CD4-positive, alpha-beta memory T cell (primary cell): ENCODE data around the gene PDE6B. TPM values are rescaled to one million over a fixed set of nuclear protein-coding genes. Genes with fewer than 3 reads are reported as not detected.
"Not testable (repeated sequence)": the region's sequence is repeated elsewhere in the genome, so short reads cannot be mapped to it uniquely, and the experiment has no call there.

ENCODE experiments used
- CTCF ChIA-PET: fragments of 350-600 bp; sonication (Branson Sonifier 250); formaldehyde crosslinking; loops from one replicate; lab custom pipeline; 2021; ENCODE audit warnings: inconsistent platforms; ENCODE audit not compliant: partially characterized antibody; lab: Charles Lee
- POLR2A ChIA-PET: fragments of 350-600 bp; sonication (Branson Sonifier 250); formaldehyde crosslinking; loops from one replicate; lab custom pipeline; 2021; ENCODE audit not compliant: partially characterized antibody; lab: Charles Lee
- DNase-seq, 5 donors: peaks; one replicate each; pipeline versions ENCODE4 v3.0.0 to v3.0.0-alpha.2; 2020 to 2022; ENCODE audit warnings: mixed read lengths in 1 of 5
- H3K27ac ChIP-seq: one replicate; pipeline ENCODE4 v1.7.0; 2013; ENCODE audit warnings: low read depth, low read length
- H3K27me3 ChIP-seq: 2 replicates; pipeline ENCODE4 v1.7.0; 2013; ENCODE audit warnings: mild to moderate bottlenecking, low read length, moderate library complexity; ENCODE audit not compliant: insufficient read depth
- H3K36me3 ChIP-seq: 2 replicates; pipeline ENCODE4 v1.7.0; 2013; ENCODE audit warnings: mild to moderate bottlenecking, low read length, moderate library complexity; ENCODE audit not compliant: insufficient read depth
- H3K4me1 ChIP-seq: 2 replicates; pipeline ENCODE4 v1.7.0; 2013; ENCODE audit warnings: mild to moderate bottlenecking, low read length, moderate library complexity; ENCODE audit not compliant: insufficient read depth
- H3K4me3 ChIP-seq, 2 donors: one replicate each; pipeline ENCODE4 v1.7.0; 2013; ENCODE audit warnings: low read length in 2 of 2, mild to moderate bottlenecking in 1 of 2
- H3K9me3 ChIP-seq, 2 donors: one replicate each; pipeline ENCODE4 v1.7.0; 2013; ENCODE audit warnings: low read length in 2 of 2, control low read depth in 1 of 2; ENCODE audit not compliant: control insufficient read depth in 1 of 2
- H3K27ac Mint-ChIP-seq, 7 donors: one replicate each; pipeline ENCODE4 v1.8.0; 2020 to 2021; ENCODE audit warnings: mixed read lengths in 7 of 7, mild to moderate bottlenecking in 6 of 7, inconsistent platforms in 3 of 7, moderate library complexity in 3 of 7
- H3K27me3 Mint-ChIP-seq, 2 donors: one replicate each; pipeline ENCODE4 v1.8.0; 2020 to 2021; ENCODE audit warnings: mixed read lengths in 2 of 2
- H3K36me3 Mint-ChIP-seq, 2 donors: one replicate each; pipeline ENCODE4 v1.8.0; 2020 to 2021; ENCODE audit warnings: mixed read lengths in 2 of 2, inconsistent platforms in 1 of 2, mild to moderate bottlenecking in 1 of 2
- H3K4me1 Mint-ChIP-seq, 4 donors: one replicate each; pipeline ENCODE4 v1.8.0; 2020 to 2021; ENCODE audit warnings: mixed read lengths in 4 of 4, mild to moderate bottlenecking in 1 of 4
- H3K4me3 Mint-ChIP-seq, 8 donors: one replicate each; pipeline ENCODE4 v1.8.0; 2020 to 2021; ENCODE audit warnings: mixed read lengths in 8 of 8, mild to moderate bottlenecking in 7 of 8, moderate library complexity in 6 of 8, inconsistent platforms in 3 of 8
- H3K9me3 Mint-ChIP-seq, 8 donors: one replicate each; pipeline ENCODE4 v1.8.0; 2020 to 2021; ENCODE audit warnings: mixed read lengths in 8 of 8, mild to moderate bottlenecking in 5 of 8, inconsistent platforms in 3 of 8, moderate library complexity in 1 of 8
- intact Hi-C: fragments of 100-400 bp; cut with micrococcal nuclease; formaldehyde crosslinking; loops from one replicate; pipeline ENCODE4 v1.15.1; 2023
- polyA plus RNA-seq, 2 donors: library from polyadenylated mRNA; unstranded; fragments of 300-500 nt; fragmentation: Illumina TruSeq; gene quantifications; one replicate each; pipeline ENCODE4 v1.2.3, GENCODE V29; 2021
- total RNA-seq, 2 experiments: library from RNA; stranded (reverse); gene quantifications; one replicate each; pipeline ENCODE4 v1.2.3, GENCODE V29; 2021

Gene PDE6B
- total and polyA plus RNA-seq, 4 experiments from 2014 or later = 15.3 to 17.6 (median 15.7) TPM

- Mint-ChIP-seq H3K9me3 (peaks cover 0 to 38% (median 16%) of the 10 kb centered on the region in 8 donors), H3K4me3 (no peak overlapping the region), H3K4me1 (no peaks in the 10 kb centered on the region), H3K36me3 (peaks cover 0 to 5% of the 10 kb centered on the region in 2 donors), H3K27ac (no peak overlapping the region), H3K27me3 (peaks cover 12 to 25% of the 10 kb centered on the region in 2 donors)
- Histone ChIP-seq H3K9me3 (no peaks in the 10 kb centered on the region), H3K4me3 (no peak overlapping the region), H3K4me1 (no peaks in the 10 kb centered on the region), H3K36me3 (no peaks in the 10 kb centered on the region), H3K27ac (no peak overlapping the region), H3K27me3 (no peaks in the 10 kb centered on the region)
- POLR2A ChIA-PET = no interaction called here
- no peak for DNase-seq
- intact Hi-C loops = no loop called here
- CTCF ChIA-PET = no interaction called here
Measured at GRCh38 chr4:589219-589963, 36.0 kb upstream of the PDE6B start.

GRCh38 chr4:590313-590841, 35.0 kb upstream of the PDE6B start:
- H3K9me3 Mint-ChIP-seq = peaks cover 3 to 42% (median 21%) of the 10 kb centered on the region in 8 donors
- no peak overlapping the region for H3K4me3 Mint-ChIP-seq
- Histone ChIP-seq H3K27me3 (no peaks in the 10 kb centered on the region), H3K27ac (no peak overlapping the region), H3K9me3 (no peaks in the 10 kb centered on the region), H3K4me3 (no peak overlapping the region), H3K4me1 (no peaks in the 10 kb centered on the region), H3K36me3 (no peaks in the 10 kb centered on the region)
- no peaks in the 10 kb centered on the region for H3K4me1 Mint-ChIP-seq
- peaks cover 0 to 5% of the 10 kb centered on the region in 2 donors for H3K36me3 Mint-ChIP-seq
- no peak for DNase-seq
- H3K27me3 Mint-ChIP-seq = peaks cover 12 to 25% of the 10 kb centered on the region in 2 donors
- intact Hi-C loops = no loop called here
- ChIA-PET CTCF (no interaction called here), POLR2A (no interaction called here)
- H3K27ac Mint-ChIP-seq = no peak overlapping the region

- not testable (repeated sequence) for H3K4me3 Mint-ChIP-seq, H3K27ac ChIP-seq
- peaks cover 18 to 19% of the 10 kb centered on the region in 2 donors for H3K27me3 Mint-ChIP-seq
Measured at GRCh38 chr4:592178-592577, 33.2 kb upstream of the PDE6B start.

GRCh38 chr4:592825-593520, 32.4 kb upstream of the PDE6B start:
- H3K36me3 ChIP-seq = no peaks in the 10 kb centered on the region
- H3K27me3 Mint-ChIP-seq = peaks cover 17 to 22% of the 10 kb centered on the region in 2 donors

More at GRCh38 chr4:592178-592577, 33.2 kb upstream of the PDE6B start:
- POLR2A ChIA-PET, H3K36me3 ChIP-seq, intact Hi-C loops, H3K9me3 ChIP-seq, H3K4me3 ChIP-seq, H3K4me1 ChIP-seq, CTCF ChIA-PET, H3K4me1 Mint-ChIP-seq, H3K36me3 Mint-ChIP-seq, DNase-seq, H3K27ac Mint-ChIP-seq, H3K27me3 ChIP-seq: not testable (repeated sequence)
- peaks cover 3 to 35% (median 18%) of the 10 kb centered on the region in 8 donors for H3K9me3 Mint-ChIP-seq

GRCh38 chr4:598925-599324, 26.4 kb upstream of the PDE6B start:
- no peaks in the 10 kb centered on the region for H3K9me3 ChIP-seq
- Mint-ChIP-seq H3K4me3 (no peak overlapping the region), H3K27ac (no peak overlapping the region), H3K4me1 (peaks cover 0 to 3% (median under 1%) of the 10 kb centered on the region in 4 donors), H3K36me3 (no peaks in the 10 kb centered on the region), H3K27me3 (peaks cover 18 to 20% of the 10 kb centered on the region in 2 donors), H3K9me3 (peaks cover 3 to 18% (median 13%) of the 10 kb centered on the region in 8 donors)
- H3K27ac ChIP-seq = no peak overlapping the region
- POLR2A ChIA-PET = no interaction called here
- intact Hi-C loops = no loop called here
- CTCF ChIA-PET = no interaction called here
- DNase-seq = no peak
- H3K4me1 ChIP-seq = no peaks in the 10 kb centered on the region
- no peak overlapping the region for H3K4me3 ChIP-seq
- H3K36me3 ChIP-seq = no peaks in the 10 kb centered on the region
- H3K27me3 ChIP-seq = no peaks in the 10 kb centered on the region

More at GRCh38 chr4:592825-593520, 32.4 kb upstream of the PDE6B start:
- intact Hi-C loops = no loop called here
- no peak for DNase-seq
- no peaks in the 10 kb centered on the region for H3K4me1 Mint-ChIP-seq
- no peak overlapping the region for H3K27ac ChIP-seq
- H3K9me3 ChIP-seq = no peaks in the 10 kb centered on the region
- H3K27ac Mint-ChIP-seq = no peak overlapping the region
- CTCF ChIA-PET = no interaction called here
- peaks cover 3 to 29% (median 18%) of the 10 kb centered on the region in 8 donors for H3K9me3 Mint-ChIP-seq
- H3K4me3 ChIP-seq = no peak overlapping the region
- POLR2A ChIA-PET = no interaction called here
- no peaks in the 10 kb centered on the region for H3K27me3 ChIP-seq
- H3K36me3 Mint-ChIP-seq = no peaks in the 10 kb centered on the region
- peak overlapping the region in 1 of 8 donors; percentile 23 for H3K4me3 Mint-ChIP-seq
- H3K4me1 ChIP-seq = no peaks in the 10 kb centered on the region

- H3K4me3 ChIP-seq = no peak overlapping the region
- Mint-ChIP-seq H3K36me3 (no peaks in the 10 kb centered on the region), H3K27me3 (peaks cover 16% of the 10 kb centered on the region in 2 donors), H3K4me3 (no peak overlapping the region), H3K27ac (no peak overlapping the region), H3K4me1 (peaks cover 0 to 6% (median 2%) of the 10 kb centered on the region in 4 donors), H3K9me3 (peaks cover 0 to 9% (median 6%) of the 10 kb centered on the region in 8 donors)
- ChIA-PET CTCF (no interaction called here), POLR2A (no interaction called here)
- no peaks in the 10 kb centered on the region for H3K27me3 ChIP-seq
- H3K27ac ChIP-seq = no peak overlapping the region
- DNase-seq = no peak
- no peaks in the 10 kb centered on the region for H3K4me1 ChIP-seq
- no peaks in the 10 kb centered on the region for H3K36me3 ChIP-seq
- H3K9me3 ChIP-seq = no peaks in the 10 kb centered on the region
- intact Hi-C loops = no loop called here
Measured at GRCh38 chr4:600166-600565, 25.2 kb upstream of the PDE6B start.

- Mint-ChIP-seq H3K9me3 (peaks cover 0 to 9% (median 1%) of the 10 kb centered on the region in 8 donors), H3K27ac (no peak overlapping the region), H3K27me3 (peaks cover 19 to 20% of the 10 kb centered on the region in 2 donors), H3K4me3 (no peak overlapping the region), H3K36me3 (no peaks in the 10 kb centered on the region), H3K4me1 (peaks cover 0 to 6% (median 3%) of the 10 kb centered on the region in 4 donors)
- intact Hi-C loops = no loop called here
- no peaks in the 10 kb centered on the region for H3K36me3 ChIP-seq
- no peaks in the 10 kb centered on the region for H3K4me1 ChIP-seq
- no peak overlapping the region for H3K4me3 ChIP-seq
- POLR2A ChIA-PET = no interaction called here
- H3K27ac ChIP-seq = no peak overlapping the region
- DNase-seq = no peak
- H3K27me3 ChIP-seq = no peaks in the 10 kb centered on the region
- CTCF ChIA-PET = no interaction called here
- H3K9me3 ChIP-seq = no peaks in the 10 kb centered on the region
Measured at GRCh38 chr4:600850-601515, 24.4 kb upstream of the PDE6B start.
